Dermis microvascular lymphatic vessel endothelial cell (primary cell): Measurements from ENCODE around the gene EYA2. TPM values are rescaled to one million over a fixed set of nuclear protein-coding genes. Genes with fewer than 3 reads are reported as not detected.
"Not testable (repeated sequence)": the region's sequence is repeated elsewhere in the genome, so short reads cannot be mapped to it uniquely, and the experiment has no call there.

Experiments used
- DNase-seq, 2 donors: peaks; one replicate each; pipeline versions ENCODE4 v3.0.0 to v3.0.0-alpha.2; 2010; ENCODE audit warnings: low read depth in 2 of 2
- total RNA-seq: library from RNA; depleted of rRNA; stranded (reverse); fragments of >200 nt; gene quantifications from 2 replicates; pipeline ENCODE4 v1.2.1, GENCODE V29; 2014

EYA2 gene, protein sequence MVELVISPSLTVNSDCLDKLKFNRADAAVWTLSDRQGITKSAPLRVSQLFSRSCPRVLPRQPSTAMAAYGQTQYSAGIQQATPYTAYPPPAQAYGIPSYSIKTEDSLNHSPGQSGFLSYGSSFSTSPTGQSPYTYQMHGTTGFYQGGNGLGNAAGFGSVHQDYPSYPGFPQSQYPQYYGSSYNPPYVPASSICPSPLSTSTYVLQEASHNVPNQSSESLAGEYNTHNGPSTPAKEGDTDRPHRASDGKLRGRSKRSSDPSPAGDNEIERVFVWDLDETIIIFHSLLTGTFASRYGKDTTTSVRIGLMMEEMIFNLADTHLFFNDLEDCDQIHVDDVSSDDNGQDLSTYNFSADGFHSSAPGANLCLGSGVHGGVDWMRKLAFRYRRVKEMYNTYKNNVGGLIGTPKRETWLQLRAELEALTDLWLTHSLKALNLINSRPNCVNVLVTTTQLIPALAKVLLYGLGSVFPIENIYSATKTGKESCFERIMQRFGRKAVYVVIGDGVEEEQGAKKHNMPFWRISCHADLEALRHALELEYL
- not detected in 2 replicates for total RNA-seq

DNA sequence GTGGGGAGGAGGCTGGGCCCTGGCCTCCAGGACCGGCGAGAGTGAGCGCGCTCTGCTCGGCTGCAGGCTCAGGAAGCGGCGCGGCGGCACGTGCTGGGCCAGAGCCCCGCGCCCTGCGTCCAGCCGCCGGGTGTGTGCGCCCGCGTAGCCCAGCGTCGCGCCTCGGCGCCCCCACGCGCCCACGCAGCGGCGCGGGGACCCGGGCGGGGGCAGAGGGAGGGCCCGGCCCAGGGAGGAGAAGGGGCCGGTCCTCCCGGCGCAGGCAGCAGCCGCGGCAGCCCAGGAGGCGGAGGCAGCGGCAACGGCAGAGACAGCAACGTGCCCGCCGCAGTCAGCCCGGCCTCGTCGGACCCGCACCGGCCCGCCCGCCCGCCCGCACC is at the start of gene EYA2:
EYA2 (plus strand) TSS at position 265 of the 380 bp plus-strand sequence. CDS start 95,168 bp downstream, outside the sequence.
- DNase-seq, result no peak

DNA sequence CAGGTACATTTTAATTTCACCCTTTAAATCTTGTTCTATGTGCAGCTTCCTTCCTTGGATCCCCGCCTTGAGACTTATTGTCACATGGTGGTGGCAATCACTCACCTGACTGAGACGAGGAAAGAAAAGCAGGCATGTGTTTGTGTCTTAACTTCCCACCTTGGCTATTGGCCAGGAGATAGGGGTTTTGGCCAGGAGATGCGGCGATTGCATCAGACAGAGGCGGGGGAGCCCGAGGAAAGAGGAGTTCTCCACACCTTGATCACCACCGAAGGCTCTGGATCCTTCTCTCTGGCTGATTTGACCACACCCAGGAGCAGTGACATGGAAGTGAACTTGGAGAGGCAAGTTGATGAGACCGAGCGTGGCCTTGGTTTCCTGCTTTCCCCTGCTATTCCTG is 49.7 kb upstream of the EYA2 start:
- no peak for DNase-seq

DNA sequence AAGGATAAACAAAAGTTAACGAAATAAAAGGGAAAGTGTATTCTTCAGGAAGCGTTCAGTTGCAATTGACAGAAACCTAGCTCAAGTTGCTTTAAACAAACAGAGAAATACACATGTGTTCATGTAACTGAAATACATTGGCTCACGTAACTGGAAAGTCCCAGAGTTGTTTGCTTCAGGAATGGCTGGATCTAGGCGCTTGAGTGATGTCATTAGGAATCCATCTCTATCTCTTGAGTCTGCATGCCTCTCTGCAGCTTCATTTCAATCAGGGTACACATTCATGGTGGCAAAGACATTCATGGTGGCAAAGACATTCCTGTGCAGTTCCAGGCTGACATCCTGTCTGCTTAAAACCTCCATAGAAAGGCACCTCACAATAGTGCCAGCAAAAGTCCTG is 45.4 kb upstream of the EYA2 start:
- DNase-seq, result no peak

DNA sequence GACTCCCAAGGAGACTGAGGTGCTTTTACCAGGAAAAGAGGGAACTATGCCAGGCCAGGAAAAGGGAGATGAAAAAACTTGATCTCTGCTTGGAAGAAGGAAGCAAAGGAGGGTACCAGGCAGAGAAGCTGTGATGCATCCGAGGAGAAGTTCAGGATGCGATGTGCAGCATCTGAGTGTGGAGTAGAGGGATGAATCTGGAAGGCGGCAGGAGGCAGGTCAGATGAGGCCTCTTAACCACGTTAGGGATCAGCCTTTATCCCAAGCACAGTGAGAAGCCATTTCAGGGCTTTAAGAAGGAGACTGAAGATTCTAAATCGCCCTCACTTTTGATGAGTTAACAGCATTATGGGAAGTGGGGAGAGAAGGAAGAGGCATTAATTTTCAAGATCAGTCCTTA is 44.9 kb upstream of the EYA2 start:
- DNase-seq, result no peak

DNA sequence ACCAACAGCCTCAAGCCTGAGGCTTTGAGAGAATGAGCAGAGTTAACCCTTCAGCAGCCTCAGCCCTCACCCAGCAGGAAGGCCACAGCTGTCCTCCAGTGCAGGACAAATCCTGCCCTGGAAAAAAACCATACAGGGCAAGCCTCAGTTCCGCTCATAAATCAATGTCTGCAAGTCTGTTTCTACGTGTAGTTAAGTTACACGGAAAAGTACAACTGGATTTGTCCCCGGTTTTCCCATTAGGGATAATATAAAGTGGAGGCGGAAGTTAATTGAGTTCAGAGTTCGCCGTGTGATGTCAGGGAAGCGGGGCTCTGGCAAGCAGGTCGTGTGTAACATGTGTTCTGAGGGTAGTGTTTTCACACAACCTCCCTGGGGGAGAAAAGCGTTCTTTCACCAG is 44.2 kb upstream of the EYA2 start:
- DNase-seq, result no peak

DNA sequence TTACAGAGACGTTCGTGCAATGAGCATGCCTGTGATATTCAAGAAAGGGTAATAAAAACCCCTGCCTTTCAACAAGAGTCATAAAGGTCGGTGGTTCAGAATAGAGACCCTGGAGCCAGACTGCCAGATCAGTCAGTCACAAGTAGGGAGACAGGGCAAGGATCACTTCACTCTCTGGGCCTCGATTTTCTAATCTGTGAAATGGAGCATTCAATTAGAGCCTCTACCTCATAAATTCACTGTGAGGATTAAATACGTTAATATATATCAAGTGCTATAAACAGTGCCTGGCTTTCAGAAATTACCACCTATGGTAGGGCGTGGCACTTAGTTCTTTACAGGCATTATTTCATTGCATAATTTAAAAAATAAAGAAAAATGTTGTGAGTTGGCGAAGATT is 43.7 kb upstream of the EYA2 start:
- no peak for DNase-seq

DNA sequence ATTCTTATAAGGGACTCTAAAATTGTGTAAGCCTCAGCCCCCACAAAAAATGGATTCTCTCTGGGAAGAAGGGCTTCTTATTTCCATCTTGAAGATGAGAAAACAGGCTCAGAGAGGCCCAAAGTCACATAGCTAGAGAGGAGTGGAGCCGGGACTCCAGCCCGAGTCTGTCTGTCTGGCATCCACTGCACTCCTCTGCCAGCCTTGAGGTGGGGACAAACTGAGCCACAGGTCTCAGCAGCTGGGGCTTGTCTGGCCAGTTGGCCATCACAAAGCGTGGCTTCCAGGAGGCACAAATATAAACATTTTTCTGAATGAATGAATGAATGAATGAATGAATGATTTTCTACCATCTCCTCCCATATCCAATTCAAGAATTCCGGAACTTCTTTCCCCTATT is 42.9 kb upstream of the EYA2 start:
- DNase-seq, result no peak

DNA sequence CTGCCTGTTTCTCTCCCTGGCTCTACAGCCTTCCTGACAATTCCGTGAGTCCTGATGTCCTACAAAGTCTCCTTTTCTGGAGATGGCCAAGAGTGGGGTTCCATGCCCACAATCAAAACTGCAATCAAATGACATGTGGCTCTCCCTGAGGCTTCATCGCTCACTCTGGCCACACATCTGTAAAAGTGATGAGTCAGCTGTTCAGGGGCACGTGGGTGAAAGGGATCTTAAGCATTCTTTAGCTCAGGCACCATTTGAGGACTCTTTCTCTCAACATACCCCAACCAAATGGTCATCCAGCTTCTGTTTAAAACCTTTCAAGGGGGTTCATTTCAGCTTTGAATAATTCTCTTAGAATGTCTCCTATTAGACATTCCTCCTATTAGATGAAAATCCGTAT is 42.3 kb upstream of the EYA2 start:
- DNase-seq, result no peak

DNA sequence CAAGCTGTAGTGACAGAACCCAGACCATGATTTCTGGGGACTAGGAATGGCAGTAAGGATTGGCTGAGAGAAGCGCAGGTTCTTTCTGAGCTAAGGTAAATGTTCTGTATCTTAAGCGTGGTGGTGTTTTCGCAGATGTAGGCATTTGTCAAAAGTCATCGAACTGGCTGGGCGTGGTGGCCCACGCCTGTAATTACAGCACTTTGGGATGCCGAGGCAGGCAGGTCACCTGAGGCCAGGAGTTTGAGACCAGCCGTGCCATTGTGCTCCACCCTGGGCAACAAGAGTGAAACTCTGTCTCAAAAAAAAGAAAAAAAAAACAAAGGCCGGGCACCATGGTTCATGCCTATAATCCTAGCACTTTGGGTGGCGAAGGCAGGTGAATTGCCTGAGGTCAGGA is 40.7 kb upstream of the EYA2 start:
- DNase-seq, result no peak

DNA sequence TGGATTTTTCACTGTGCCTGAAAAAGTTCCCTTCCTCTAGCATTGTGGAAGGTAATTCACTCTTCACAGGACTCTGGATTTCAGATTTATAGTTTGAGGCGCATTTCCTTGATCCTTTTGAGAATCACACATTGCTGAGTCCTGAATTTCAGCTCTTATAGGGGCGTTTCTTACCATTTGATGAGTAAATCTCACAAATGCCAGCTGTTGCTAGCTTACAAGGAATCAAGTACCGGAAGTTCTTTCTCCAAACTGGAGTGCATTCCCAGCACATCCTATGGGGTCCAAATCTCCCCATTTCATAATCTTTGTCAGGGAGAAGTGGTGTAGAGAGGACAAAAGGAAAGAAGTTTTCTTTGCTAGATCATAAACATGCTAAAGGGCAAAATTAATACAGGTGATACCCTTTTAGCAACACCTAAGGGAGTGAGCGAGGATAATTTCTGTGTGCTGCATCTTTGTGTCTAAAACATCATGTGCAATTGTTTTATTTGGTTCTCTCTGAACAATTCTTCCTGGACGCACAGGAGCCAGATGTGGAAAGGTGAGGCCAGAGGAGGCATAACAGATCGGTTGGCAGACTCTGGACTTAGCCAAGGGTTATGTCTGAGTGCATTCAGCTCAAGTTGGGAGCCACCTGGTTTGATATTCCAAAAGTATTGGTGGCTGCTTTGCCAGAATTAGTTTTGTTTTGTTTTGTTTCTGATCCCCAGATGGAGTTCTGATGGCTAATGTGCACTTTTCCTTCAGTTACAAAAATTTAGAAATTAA is 37.4 kb upstream of the EYA2 start:
- no peak for DNase-seq

DNA sequence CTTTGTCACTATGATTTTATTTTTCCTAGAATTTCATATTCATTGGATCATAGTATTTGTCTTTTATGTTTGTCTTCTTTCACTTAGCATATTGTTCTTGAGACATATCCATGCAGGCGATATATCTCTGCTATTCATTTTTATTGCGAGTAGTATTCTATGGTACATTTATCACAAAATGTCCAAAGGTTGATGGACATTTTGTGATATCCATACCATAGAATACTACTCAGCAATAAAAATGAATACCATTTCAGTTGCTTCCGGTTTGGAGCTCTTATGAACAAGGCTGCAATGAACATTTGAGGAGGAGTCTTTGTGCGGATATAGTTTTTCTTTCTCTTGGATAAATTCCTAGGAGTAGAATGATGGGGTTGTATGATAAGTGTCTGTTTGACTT is 28.8 kb upstream of the EYA2 start:
- DNase-seq, result no peak

DNA sequence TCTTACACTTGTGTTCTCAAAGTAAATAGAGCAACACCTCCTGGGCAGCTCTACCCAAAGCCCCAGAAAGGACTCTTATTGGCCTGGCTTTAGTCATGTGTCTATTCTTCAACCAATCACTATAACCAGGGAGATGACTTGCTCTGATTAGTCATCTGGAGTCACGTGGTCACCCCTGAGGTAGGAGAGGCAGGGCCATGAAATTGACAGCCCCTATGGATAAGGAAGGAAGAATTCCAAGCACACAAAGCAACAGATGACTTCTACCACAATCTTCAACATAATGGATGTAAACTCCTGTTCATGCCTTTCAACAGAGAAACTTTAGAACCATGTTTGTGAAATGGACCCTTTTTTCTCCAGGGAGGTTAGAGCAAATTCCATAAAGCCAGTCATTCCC is 24.6 kb upstream of the EYA2 start:
- DNase-seq, result no peak

DNA sequence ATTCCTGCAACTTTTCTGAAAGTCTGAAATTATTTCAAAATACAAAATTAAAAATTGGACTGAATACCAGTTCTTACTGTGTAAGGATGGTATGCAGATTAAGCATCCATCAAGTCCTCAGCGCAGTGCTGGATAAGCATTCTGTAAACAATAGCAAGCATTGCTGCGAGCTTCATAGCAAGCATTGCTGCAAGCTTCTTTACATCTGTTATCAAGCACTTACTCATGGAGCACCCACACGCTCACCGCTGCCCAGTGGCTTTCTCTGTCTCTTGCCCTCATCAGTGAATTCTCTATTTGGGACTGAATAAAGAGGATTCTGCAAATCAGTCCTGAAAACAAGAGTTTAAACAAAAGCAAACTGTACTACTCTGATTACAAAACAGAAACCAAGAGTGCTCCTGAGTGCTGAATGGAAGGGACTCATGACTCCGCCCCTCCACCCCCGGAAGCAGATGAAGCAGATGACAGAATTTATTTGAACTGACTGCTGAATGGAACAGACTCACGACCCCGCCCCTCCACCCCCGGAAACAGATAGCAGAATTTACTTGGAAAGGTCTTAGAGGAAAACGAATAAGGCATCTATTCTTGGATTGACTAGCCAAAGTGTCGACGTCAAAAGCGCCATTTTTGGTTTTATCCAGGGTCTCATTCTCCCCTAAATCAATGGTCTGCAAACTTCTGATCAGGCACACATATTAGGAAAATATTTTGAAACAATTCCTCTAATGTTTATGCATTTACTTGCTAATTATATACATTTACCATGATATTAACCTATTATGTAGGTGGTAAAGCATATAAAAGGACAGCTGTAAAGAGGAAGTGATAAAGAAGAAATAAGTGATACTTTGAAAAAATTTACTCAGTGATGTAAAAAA is 22.1 kb upstream of the EYA2 start:
- no peak for DNase-seq

DNA sequence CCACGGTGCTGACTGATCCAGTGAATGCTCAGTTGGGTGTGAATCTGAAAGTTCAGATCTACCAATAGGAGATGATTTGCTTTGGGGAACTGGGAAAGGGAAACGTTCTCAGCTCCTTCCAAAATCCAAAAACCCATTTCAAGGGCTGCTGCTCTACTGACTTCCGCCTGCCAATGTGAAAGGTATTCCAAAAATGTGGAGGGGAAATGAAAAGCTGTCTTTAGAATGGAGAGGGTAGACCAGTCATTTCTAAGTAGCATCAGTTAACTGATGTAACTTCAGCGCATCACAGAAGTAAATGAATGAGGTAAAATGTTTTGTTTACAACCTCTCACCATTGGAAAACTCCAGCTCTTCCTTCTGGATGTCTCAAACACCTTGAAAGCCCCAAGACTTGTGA is 19.6 kb upstream of the EYA2 start:
- DNase-seq, result no peak

DNA sequence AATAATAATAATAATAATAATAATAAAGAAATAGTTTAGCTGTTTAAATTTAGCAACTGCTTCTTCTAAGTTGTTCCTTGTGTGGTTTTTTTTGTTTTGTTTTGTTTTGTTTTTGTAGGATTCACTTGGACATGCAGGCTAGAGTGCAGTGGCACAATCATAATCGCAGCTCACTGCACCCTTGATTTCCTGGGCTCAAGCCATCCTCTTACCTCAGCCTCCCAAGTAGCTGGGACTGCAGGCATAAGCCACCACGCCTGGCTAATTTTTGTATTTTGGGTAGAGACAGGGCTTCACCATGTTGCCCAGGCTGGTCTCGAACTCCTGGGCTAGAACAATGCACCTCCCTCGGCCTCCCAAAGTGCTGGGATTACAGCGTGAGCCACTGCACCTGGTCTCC is 15.3 kb upstream of the EYA2 start:
- no peak for DNase-seq

DNA sequence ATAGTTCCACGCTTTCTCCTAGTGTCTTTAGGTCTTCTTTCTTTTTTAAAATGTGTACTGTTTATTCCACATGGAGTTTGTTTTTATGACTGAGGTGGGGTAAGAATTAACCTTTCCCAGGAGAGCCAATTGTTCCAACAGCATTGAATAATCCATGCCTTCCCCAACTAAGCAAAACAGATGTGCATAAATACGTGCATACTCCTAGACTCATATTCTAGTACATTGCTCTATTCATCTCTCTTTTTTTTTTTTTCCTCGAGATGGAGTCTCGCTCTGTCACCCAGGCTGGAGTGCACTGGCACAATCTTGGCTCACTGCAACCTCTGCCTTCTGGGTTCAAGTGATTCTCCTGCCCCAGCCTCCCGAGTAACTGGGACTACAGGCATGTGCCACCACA is 14.7 kb upstream of the EYA2 start:
- not testable (repeated sequence) for DNase-seq

DNA sequence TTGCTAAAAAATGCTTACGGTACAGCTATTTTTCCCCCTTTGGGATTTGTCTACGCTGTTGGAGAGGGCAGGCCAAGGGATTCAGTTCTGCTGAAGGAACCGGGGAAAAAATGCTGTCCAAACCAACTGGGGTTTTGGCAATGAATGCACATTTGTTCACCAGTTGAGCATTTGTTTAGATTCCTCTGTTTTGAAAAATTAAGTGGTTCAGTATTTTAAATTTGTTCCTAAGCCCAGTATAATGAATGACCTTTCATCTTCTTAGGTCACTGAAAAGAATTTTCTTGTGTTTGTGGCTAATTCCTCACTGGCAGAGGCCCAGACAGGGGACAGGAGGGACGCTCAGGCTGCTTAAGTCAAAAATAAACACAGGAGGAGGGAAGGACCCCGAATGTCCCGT is 10.8 kb upstream of the EYA2 start:
- DNase-seq, result no peak

DNA sequence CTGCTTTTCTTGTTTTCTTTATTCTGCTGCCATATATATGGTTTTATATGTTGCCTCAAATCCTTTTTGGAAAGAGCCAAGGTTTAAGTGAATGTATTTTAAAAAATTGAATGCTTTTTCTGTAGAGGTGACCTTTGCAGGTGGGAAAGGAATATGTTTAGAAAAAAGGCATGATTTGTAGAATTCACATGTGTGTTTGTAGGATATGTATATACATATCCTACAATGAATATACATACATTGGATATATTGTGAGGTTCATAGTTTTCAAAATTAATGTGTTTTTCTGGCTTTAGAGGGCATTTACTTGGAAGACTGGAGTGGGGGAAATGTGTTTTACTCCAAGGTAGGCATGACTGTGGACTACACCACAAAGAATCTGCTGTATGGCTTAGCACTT is 4.0 kb upstream of the EYA2 start:
- DNase-seq, result no peak

DNA sequence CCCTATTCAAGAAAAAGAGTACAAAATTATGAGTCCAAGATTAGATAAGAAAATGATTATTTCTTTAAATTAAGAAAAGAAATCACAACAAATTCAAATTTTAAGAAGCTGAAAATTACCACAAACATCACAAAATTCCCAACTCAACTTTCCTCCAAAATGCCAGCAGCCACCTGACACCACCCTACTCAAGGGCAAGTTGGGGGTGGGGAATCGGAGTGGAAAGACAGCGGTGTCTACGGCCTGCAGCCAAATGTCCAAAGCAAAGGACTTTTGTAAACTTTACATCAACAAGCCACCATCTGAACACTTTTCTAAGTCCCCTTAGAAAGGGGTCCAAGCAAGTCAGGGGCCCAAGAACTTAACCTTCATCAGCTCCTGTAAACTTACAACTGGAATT is 1.6 kb upstream of the EYA2 start:
- no peak for DNase-seq

DNA sequence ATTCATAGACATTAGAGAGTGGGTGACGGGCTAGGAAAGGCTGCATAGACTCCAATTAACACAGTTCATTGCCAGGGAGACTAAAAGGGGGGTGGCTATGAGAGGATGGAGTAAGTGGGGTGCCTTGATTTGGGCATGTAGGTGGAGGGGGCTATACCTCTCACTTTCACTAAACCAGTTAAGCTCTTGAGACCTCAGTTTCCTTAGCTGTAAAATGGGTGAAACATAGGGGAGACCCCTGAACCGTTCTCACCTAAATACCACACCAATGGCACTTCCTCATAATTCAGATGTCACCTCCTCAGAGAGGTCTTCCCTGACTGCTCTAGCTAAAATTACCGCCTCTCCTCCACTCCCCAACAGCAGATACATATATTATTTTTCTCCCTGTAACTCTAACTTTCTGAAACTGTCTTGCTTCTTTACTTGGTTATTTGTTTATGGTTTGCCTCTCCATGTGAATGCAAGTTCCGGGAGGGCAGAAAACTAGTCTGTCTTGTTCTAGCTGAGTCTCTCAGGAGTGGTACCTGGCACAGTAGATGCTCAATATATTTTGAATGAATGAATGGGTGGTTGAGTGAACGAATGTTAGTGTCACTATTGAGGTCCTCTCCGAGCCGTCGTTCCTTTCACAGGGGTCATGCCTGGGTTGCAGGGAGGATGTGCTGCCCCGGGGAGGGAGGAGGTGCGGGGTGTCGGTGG is 615 bp upstream of the EYA2 start:
- no peak for DNase-seq
